HEK293T (cell line): ENCODE results near the gene NCOA7.

Experiments used
- CTCF ChIA-PET: fragments of 350-600 bp; formaldehyde crosslinking; extraction: SDS; loops from one replicate; lab custom pipeline; 2021; ENCODE audit warnings: antibody characterized with exemption, inconsistent platforms; lab: Yijun Ruan, JAX
- POLR2A ChIA-PET: fragments of 350-600 bp; formaldehyde crosslinking; extraction: SDS; loops from one replicate; lab custom pipeline; 2020; ENCODE audit warnings: antibody characterized with exemption, inconsistent platforms; lab: Yijun Ruan, JAX
- DNase-seq: peaks from one replicate; pipeline ENCODE4 v3.0.0; 2012; ENCODE audit warnings: mixed read lengths; ENCODE audit errors: extremely low spot score
- ARNT ChIP-seq: fragments of 450-650 bp; IDR thresholded peaks from 2 replicates; pipeline ENCODE4 v1.6.1; 2017; ENCODE audit warnings: mild to moderate bottlenecking
- BHLHE40 ChIP-seq: fragments of 450-650 bp; IDR thresholded peaks from 2 replicates; pipeline ENCODE4 v1.6.1; 2016; ENCODE audit warnings: mild to moderate bottlenecking, moderate library complexity, borderline replicate concordance
- CTBP1 ChIP-seq: fragments of 450-650 bp; IDR thresholded peaks from 2 replicates; pipeline ENCODE4 v1.6.1; 2016; ENCODE audit warnings: borderline replicate concordance
- ELF4 ChIP-seq: fragments of 450-650 bp; IDR thresholded peaks from 2 replicates; pipeline ENCODE4 v1.6.1; 2017; ENCODE audit warnings: antibody characterized with exemption
- FOXA1 ChIP-seq: fragments of 450-650 bp; IDR thresholded peaks from 2 replicates; pipeline ENCODE4 v1.6.1; 2016; ENCODE audit warnings: mild to moderate bottlenecking
- FOXK2 ChIP-seq: fragments of 450-650 bp; IDR thresholded peaks from 2 replicates; pipeline ENCODE4 v1.6.1; 2016; ENCODE audit warnings: mild to moderate bottlenecking
- FOXM1 ChIP-seq: fragments of 450-650 bp; IDR thresholded peaks from 2 replicates; pipeline ENCODE4 v1.6.1; 2017; ENCODE audit warnings: mild to moderate bottlenecking, borderline replicate concordance
- HDGF ChIP-seq: fragments of 450-650 bp; IDR thresholded peaks from 2 replicates; pipeline ENCODE4 v1.6.1; 2017; ENCODE audit warnings: antibody characterized with exemption, borderline replicate concordance
- L3MBTL2 ChIP-seq: fragments of 450-650 bp; conservative IDR thresholded peaks from 2 replicates; pipeline ENCODE4 v1.6.1; 2016; ENCODE audit warnings: mild to moderate bottlenecking
- LEF1 ChIP-seq: fragments of 450-650 bp; IDR thresholded peaks from 2 replicates; pipeline ENCODE4 v1.6.1; 2017; ENCODE audit warnings: mild to moderate bottlenecking, borderline replicate concordance
- NFRKB ChIP-seq: fragments of 450-650 bp; IDR thresholded peaks from 2 replicates; pipeline ENCODE4 v1.6.1; 2016; ENCODE audit warnings: mild to moderate bottlenecking, moderate library complexity
- PKNOX1 ChIP-seq: fragments of 450-650 bp; IDR thresholded peaks from 2 replicates; pipeline ENCODE4 v1.6.1; 2016
- SP1 ChIP-seq: fragments of 450-650 bp; IDR thresholded peaks from 2 replicates; pipeline ENCODE4 v1.6.1; 2017
- SUZ12 ChIP-seq: fragments of 450-650 bp; IDR thresholded peaks from 2 replicates; pipeline ENCODE4 v1.6.1; 2016; ENCODE audit warnings: mild to moderate bottlenecking
- TARDBP ChIP-seq: fragments of 450-650 bp; IDR thresholded peaks from 2 replicates; pipeline ENCODE4 v1.6.1; 2016
- ZNF384 ChIP-seq: fragments of 450-650 bp; IDR thresholded peaks from 2 replicates; pipeline ENCODE4 v1.6.1; 2016

NCOA7 gene

GRCh38 chr6:125824946-125825771, 34.4 kb downstream of the NCOA7 start:
- ChIA-PET POLR2A (interaction anchor here (0.8 to 1.6 kb wide), 2 partner anchors 9 to 161 kb away, joined by 3 to 6 read pairs; partner anchors contain the start of gene TRMT11), CTCF (no interaction called here)

GRCh38 chr6:125826695-125827463, 36.1 kb downstream of the NCOA7 start:
- CTCF ChIA-PET, result interaction anchor here (0.7 kb wide), 1 partner anchor 129 kb away, joined by 4 read pairs; no protein-coding TSS in a partner anchor
- POLR2A ChIA-PET, result no interaction called here
- TF ChIP-seq ZNF384, result no peak
- no peak for TF ChIP-seq L3MBTL2
- no peak for TF ChIP-seq HDGF
- TF ChIP-seq ARNT, result no peak
- no peak for TF ChIP-seq TARDBP
- TF ChIP-seq LEF1, result no peak
- no peak for TF ChIP-seq FOXM1
- no peak for TF ChIP-seq FOXA1
- no peak for TF ChIP-seq BHLHE40
- TF ChIP-seq SP1, result no peak
- TF ChIP-seq SUZ12, result no peak
- TF ChIP-seq CTBP1, result no peak
- TF ChIP-seq NFRKB, result no peak
- no peak for TF ChIP-seq PKNOX1
- no peak for TF ChIP-seq FOXK2
- TF ChIP-seq ELF4, result no peak
- DNase-seq, result no peak

More at GRCh38 chr6:125824946-125825771, 34.4 kb downstream of the NCOA7 start:
- no peak for DNase-seq
- TF ChIP-seq FOXK2 (no peak), PKNOX1 (no peak), FOXM1 (no peak), LEF1 (no peak), ELF4 (no peak)

- POLR2A ChIA-PET, result no interaction called here
- CTCF ChIA-PET, result interaction anchor here (0.7 to 1.6 kb wide), 2 partner anchors 37 to 128 kb away, joined by 3 to 4 read pairs; partner anchors contain the start of gene NCOA7
- DNase-seq, result no peak
- no peak for TF ChIP-seq ELF4
These were observed 37.1 kb downstream of the NCOA7 start for GRCh38 chr6:125827788-125828320.

GRCh38 chr6:125828476-125829039, 37.8 kb downstream of the NCOA7 start:
- no peak for DNase-seq
- POLR2A ChIA-PET, result no interaction called here
- CTCF ChIA-PET, result interaction anchor here (1.6 kb wide), 1 partner anchor 38 kb away, joined by 3 read pairs; the partner anchor contains the start of gene NCOA7
- TF ChIP-seq SUZ12 (no peak), BHLHE40 (no peak), PKNOX1 (no peak), LEF1 (no peak), FOXM1 (no peak), HDGF (no peak), ELF4 (no peak), ARNT (no peak), L3MBTL2 (no peak), CTBP1 (no peak), FOXA1 (no peak), FOXK2 (no peak), ZNF384 (no peak), NFRKB (no peak), SP1 (no peak)

- DNase-seq, result no peak
These were observed 38.7 kb downstream of the NCOA7 start for GRCh38 chr6:125829433-125829832.

More at GRCh38 chr6:125829433-125829832, 38.7 kb downstream of the NCOA7 start:
- ChIA-PET CTCF (no interaction called here), POLR2A (no interaction called here)
- TF ChIP-seq FOXA1 (no peak), TARDBP (no peak), PKNOX1 (no peak), ARNT (no peak), ELF4 (no peak), FOXM1 (no peak), L3MBTL2 (no peak), SP1 (no peak), HDGF (no peak), SUZ12 (no peak), FOXK2 (no peak), ZNF384 (no peak), NFRKB (no peak), LEF1 (no peak), CTBP1 (no peak), BHLHE40 (no peak)
